Panc1 (cell line): ENCODE results near the gene TOR1A. TPM values are rescaled to one million over a fixed set of nuclear protein-coding genes. Genes with fewer than 3 reads are reported as not detected.

Source experiments
- ATAC-seq: fragments of 200-7000 bp; cut with Tn5 transposase; 2 replicates; pipeline ENCODE4 v1.9.1; 2020; ENCODE audit warnings: mild to moderate bottlenecking, moderate library complexity
- BruUV-seq: library from RNA; stranded (reverse); fragments of 400-500 nt; replicated peaks from 2 replicates; lab custom pipeline; 2021; lab: Mats Ljungman, UMichigan
- CTCF ChIA-PET: fragments of 300-600 bp; sonication (Branson Sonifier 250); formaldehyde crosslinking; loops from one replicate; lab custom pipeline; 2022; ENCODE audit warnings: antibody characterized with exemption; lab: Charles Lee
- POLR2A ChIA-PET: fragments of 300-600 bp; sonication (Branson Sonifier 250); formaldehyde crosslinking; loops from one replicate; lab custom pipeline; 2022; ENCODE audit warnings: antibody characterized with exemption; lab: Charles Lee
- DNase-seq: peaks from one replicate; pipeline ENCODE4 v3.0.0-alpha.2; 2010; ENCODE audit warnings: low read depth, low spot score
- H3K27ac ChIP-seq: 2 replicates; pipeline ENCODE4 v1.5.1; 2011; ENCODE audit warnings: mild to moderate bottlenecking, low read length, inconsistent platforms
- H3K27me3 ChIP-seq: fragments of 200-500 bp; sonication (Bioruptor generic); 2 replicates; pipeline ENCODE4 v1.6.0; 2014; ENCODE audit warnings: low read length, inconsistent platforms; ENCODE audit not compliant: control insufficient read depth, insufficient read depth
- H3K36me3 ChIP-seq: fragments of 200-500 bp; sonication (Bioruptor generic); 2 replicates; pipeline ENCODE4 v1.5.1; 2014; ENCODE audit warnings: inconsistent platforms, mild to moderate bottlenecking, low read length, moderate library complexity; ENCODE audit not compliant: control insufficient read depth, insufficient read depth
- H3K4me1 ChIP-seq: 2 replicates; pipeline ENCODE4 v1.5.1; 2011; ENCODE audit warnings: inconsistent platforms, mild to moderate bottlenecking, low read length, moderate library complexity; ENCODE audit not compliant: control insufficient read depth, insufficient read depth
- H3K4me3 ChIP-seq, 2 experiments: 2 replicates each; pipeline ENCODE4 v1.5.1; 2011 to 2012; ENCODE audit warnings: low read depth in 2 of 2, low read length in 2 of 2, mild to moderate bottlenecking in 2 of 2, inconsistent platforms in 1 of 2, moderate library complexity in 1 of 2
- H3K9me3 ChIP-seq: fragments of 200-500 bp; sonication (Bioruptor generic); 2 replicates; pipeline ENCODE4 v1.5.1; 2014; ENCODE audit warnings: low read depth, mild to moderate bottlenecking, inconsistent platforms, low read length, moderate library complexity; ENCODE audit not compliant: control insufficient read depth, insufficient read depth
- CTCF ChIP-seq: fragments of 450-650 bp; IDR thresholded peaks from 2 replicates; pipeline ENCODE4 v1.5.1; 2017; ENCODE audit warnings: mild to moderate bottlenecking
- POLR2AphosphoS5 ChIP-seq: IDR thresholded peaks from 2 replicates; pipeline ENCODE4 v1.6.1; 2012; ENCODE audit warnings: mild to moderate bottlenecking, low read depth, low read length, moderate library complexity
- REST ChIP-seq, 2 experiments: IDR thresholded peaks; 2 replicates each; pipeline ENCODE4 v1.6.1; 2011 to 2012; ENCODE audit warnings: low read depth in 2 of 2, control low read depth in 1 of 2, low read length in 1 of 2, mild to moderate bottlenecking in 1 of 2, moderate library complexity in 1 of 2; ENCODE audit not compliant: insufficient read depth in 1 of 2
- SIN3A ChIP-seq: IDR thresholded peaks from 2 replicates; pipeline ENCODE4 v1.6.1; 2012; ENCODE audit warnings: low read depth, mild to moderate bottlenecking, low read length, moderate library complexity, borderline replicate concordance; ENCODE audit not compliant: insufficient read depth
- TCF7L2 ChIP-seq: IDR thresholded peaks from 2 replicates; pipeline ENCODE4 v1.6.1; 2011; ENCODE audit warnings: mild to moderate bottlenecking, low read depth, low read length, inconsistent platforms
- in situ Hi-C: cut with HindIII; loops from 2 replicates; pipeline ENCODE4 v1.10.0; 2016; ENCODE audit warnings: low sequenced_read_pairs, low pct_unique_long_range_greater_than_20kb
- intact Hi-C: fragments of 100-400 bp; cut with micrococcal nuclease; formaldehyde crosslinking; loops from one replicate; pipeline ENCODE4 v1.10.0; 2022; ENCODE audit not compliant: unreplicated experiment
- total RNA-seq: library from RNA; stranded (reverse); gene quantifications from one replicate; pipeline ENCODE4 v1.2.1, GENCODE V29; 2021; ENCODE audit not compliant: unreplicated experiment

The TOR1A gene
- total RNA-seq, 1 experiment from 2014 or later, result 33.6 TPM

- in situ Hi-C loops (no loop called here), intact Hi-C loops (no loop called here)
- no peaks in the 10 kb centered on the region for H3K27me3 ChIP-seq
- no peak for TF ChIP-seq TCF7L2
- TF ChIP-seq SIN3A, result no peak
- no peak for TF ChIP-seq CTCF
- TF ChIP-seq POLR2AphosphoS5, result no peak
- no peak for TF ChIP-seq REST (IDR thresholded peaks at IDR 0.05; ENCODE audit: insufficient read depth in 1 of 2, low read depth in 2 of 2, low read length in 1 of 2)
- ChIA-PET POLR2A (interaction anchor here (0.5 to 0.6 kb wide), 2 partner anchors 25 to 238 kb away, joined by 3 read pairs; no protein-coding TSS in a partner anchor), CTCF (interaction anchor here (0.7 kb wide), 1 partner anchor 108 kb away, joined by 3 read pairs; no protein-coding TSS in a partner anchor)
- H3K9me3 ChIP-seq, result no peaks in the 10 kb centered on the region
- H3K4me1 ChIP-seq, result peaks cover 8% of the 10 kb centered on the region; the same call in 1 of the 2 replicates
- DNase-seq (no peak), ATAC-seq (peak; percentile 43)
- BruUV-seq, result no TSS peak
- peak overlapping the region; percentile 94 to 96 for H3K4me3 ChIP-seq
- H3K27ac ChIP-seq, result peak overlapping the region; percentile 84
- H3K36me3 ChIP-seq, result peaks cover 3% of the 10 kb centered on the region
Measured at GRCh38 chr9:129834489-129835127, 10.7 kb upstream of the TOR1A start.

- Histone ChIP-seq H3K36me3 (peaks cover 3% of the 10 kb centered on the region), H3K9me3 (no peaks in the 10 kb centered on the region), H3K4me1 (peaks cover 8% of the 10 kb centered on the region; the same call in 1 of the 2 replicates), H3K27me3 (no peaks in the 10 kb centered on the region), H3K4me3 (no peak overlapping the region), H3K27ac (no peak overlapping the region)
- no peak for DNase-seq
- intact Hi-C loops (no loop called here), in situ Hi-C loops (no loop called here)
- CTCF ChIA-PET, result no interaction called here
- no peak for ATAC-seq
- POLR2A ChIA-PET, result interaction anchor here (0.6 kb wide), 1 partner anchor 24 kb away, joined by 3 read pairs; no protein-coding TSS in a partner anchor
- no peak for TF ChIP-seq REST (IDR thresholded peaks at IDR 0.05; ENCODE audit: insufficient read depth in 1 of 2, low read depth in 2 of 2, low read length in 1 of 2)
- no peak for TF ChIP-seq TCF7L2
- no peak for TF ChIP-seq CTCF
- no TSS peak for BruUV-seq
Measured at GRCh38 chr9:129832982-129833381, 9.0 kb upstream of the TOR1A start.
